Muscle layer of colon (tissue), 2 donors: ENCODE data around the gene ACTN3.

Source experiments
- H3K27ac ChIP-seq: one replicate; pipeline ENCODE4 v1.7.0; 2013; ENCODE audit warnings: low read depth, mild to moderate bottlenecking, low read length, moderate library complexity
- H3K27me3 ChIP-seq, 2 donors: one replicate each; pipeline ENCODE4 v1.7.0; 2013; ENCODE audit warnings: low read length in 2 of 2, mild to moderate bottlenecking in 2 of 2; ENCODE audit not compliant: insufficient read depth in 2 of 2, control insufficient read depth in 1 of 2
- H3K36me3 ChIP-seq: one replicate; pipeline ENCODE4 v1.7.0; 2013; ENCODE audit warnings: mild to moderate bottlenecking, low read length; ENCODE audit not compliant: insufficient read depth
- H3K4me1 ChIP-seq: one replicate; pipeline ENCODE4 v1.7.0; 2013; ENCODE audit warnings: mild to moderate bottlenecking, low read length; ENCODE audit not compliant: insufficient read depth
- H3K4me3 ChIP-seq, 2 donors: one replicate each; pipeline ENCODE4 v1.7.0; 2013; ENCODE audit warnings: low read length in 2 of 2, low read depth in 1 of 2, mild to moderate bottlenecking in 1 of 2, moderate library complexity in 1 of 2
- H3K9ac ChIP-seq: one replicate; pipeline ENCODE4 v1.7.0; 2013; ENCODE audit warnings: low read length
- H3K9me3 ChIP-seq: one replicate; pipeline ENCODE4 v1.7.0; 2013; ENCODE audit warnings: mild to moderate bottlenecking, low read length
- donor health status: abdominal sarcoma.
- donor health status: Adenocarcinoma of cecum.

Gene ACTN3

DNA sequence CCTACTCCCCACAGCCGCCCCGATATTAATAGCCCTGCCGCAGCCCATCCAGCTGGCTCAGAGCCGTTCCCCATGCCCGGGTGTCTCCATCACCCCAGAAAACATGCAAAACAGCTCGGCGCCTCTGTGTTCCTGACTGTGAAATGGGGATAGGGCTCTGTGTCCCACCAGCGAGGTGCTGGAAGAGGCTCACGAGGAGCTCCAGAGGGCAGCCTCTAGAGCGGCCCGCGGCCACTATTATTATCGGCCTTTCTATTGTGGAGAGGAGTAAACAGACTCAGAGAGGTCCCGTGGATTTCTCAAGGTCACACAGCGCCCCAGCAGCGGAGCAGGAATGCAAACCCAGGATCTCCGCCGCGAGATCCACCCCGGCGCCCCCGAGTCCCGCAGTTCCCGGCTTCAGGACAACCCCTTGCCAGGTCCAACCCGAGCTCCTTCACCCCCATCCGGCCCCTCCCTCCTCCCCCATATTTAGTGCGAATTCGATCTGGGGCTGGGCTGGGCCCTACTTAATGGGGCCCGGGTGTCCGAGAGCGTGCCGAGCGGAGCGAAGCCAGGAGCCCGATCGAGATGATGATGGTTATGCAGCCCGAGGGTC, at the start of gene ACTN3:
ACTN3 (plus strand) TSS at position 536 of the 598 bp plus-strand sequence; CDS start at position 571, 35 bp downstream.
- Histone ChIP-seq H3K9ac (peak within 1 kb of the TSS; percentile 22), H3K27me3 (no peaks in the 10 kb centered on the region), H3K4me1 (peaks cover 16% of the 10 kb centered on the region), H3K36me3 (peaks cover 11% of the 10 kb centered on the region), H3K4me3 (peak within 1 kb of the TSS; percentile 62 to 72), H3K27ac (peak within 1 kb of the TSS; percentile 74), H3K9me3 (no peaks in the 10 kb centered on the region)

DNA sequence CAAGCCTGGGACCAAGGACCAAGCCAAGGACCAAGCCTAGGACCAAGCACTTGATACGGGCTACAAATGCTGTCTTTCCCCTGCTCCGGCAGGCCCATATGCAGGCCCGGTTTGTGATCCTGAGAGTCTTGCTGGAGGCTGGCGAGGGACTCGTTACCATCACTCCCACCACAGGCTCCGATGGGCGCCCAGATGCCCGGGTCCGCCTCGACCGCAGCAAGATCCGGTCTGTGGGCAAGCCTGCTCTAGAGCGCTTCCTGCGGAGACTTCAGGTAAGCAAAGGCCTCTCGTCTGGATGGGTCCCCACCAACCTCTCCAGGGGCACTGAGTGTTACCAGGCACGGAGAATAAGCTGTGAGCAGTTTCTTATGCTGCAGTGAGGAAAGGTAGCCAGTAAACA, 49.5 kb upstream of the ACTN3 start:
- peaks cover 9% of the 10 kb centered on the region for H3K36me3 ChIP-seq
- H3K9me3 ChIP-seq = no peaks in the 10 kb centered on the region
- H3K27me3 ChIP-seq = no peaks in the 10 kb centered on the region
- H3K4me3 ChIP-seq = no peak overlapping the region
- H3K27ac ChIP-seq = no peak overlapping the region
- no peaks in the 10 kb centered on the region for H3K4me1 ChIP-seq
- H3K9ac ChIP-seq = no peak overlapping the region

DNA sequence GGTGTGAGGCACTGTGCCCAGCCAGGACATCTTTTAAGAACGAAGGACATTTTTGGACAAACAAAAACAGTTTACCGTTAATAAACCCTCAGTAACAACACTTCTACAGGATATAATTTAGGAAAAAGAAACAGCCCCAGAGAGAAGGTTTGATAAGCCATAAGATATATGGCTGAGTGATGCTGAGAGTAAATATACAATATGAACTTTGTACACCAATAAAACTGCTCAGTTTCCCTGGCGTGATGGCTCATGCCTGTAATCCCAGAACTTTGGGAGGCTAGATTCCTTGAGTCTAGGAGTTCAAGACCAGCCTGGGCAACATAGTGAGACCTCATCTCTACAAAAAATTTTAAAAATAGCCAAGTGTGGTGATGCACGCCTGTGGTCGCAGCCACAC, 48.2 kb upstream of the ACTN3 start:
- no peak overlapping the region for H3K27ac ChIP-seq
- no peaks in the 10 kb centered on the region for H3K27me3 ChIP-seq
- H3K9ac ChIP-seq = no peak overlapping the region
- H3K4me3 ChIP-seq = no peak overlapping the region
- H3K4me1 ChIP-seq = no peaks in the 10 kb centered on the region
- H3K36me3 ChIP-seq = no peaks in the 10 kb centered on the region
- H3K9me3 ChIP-seq = no peaks in the 10 kb centered on the region

DNA sequence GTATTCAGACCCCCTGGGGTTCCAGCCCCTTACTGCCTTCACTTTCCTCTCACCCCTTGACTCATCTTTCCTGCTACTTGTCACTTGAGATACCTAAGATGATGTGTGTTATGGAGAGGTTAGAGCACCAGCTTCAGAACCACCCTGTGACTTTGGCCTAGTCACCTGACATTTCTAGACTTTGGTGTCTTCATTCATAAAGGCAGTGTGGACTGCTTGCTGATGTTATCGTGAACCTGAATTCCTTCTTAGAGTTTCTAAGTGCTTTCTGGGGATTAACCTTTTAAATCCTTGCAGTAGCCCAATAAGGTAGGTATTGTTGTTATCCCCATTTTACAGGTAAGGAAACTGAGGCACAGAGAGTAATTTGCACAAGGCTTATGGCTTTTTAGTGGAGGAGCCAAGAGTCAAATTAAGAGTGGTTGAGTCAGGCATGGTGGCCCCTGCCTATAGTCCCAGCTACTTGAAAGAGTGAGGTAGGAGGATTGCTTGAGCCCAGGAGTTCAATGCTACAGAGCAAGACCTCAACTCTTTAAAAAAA, 41.4 kb upstream of the ACTN3 start:
- H3K9ac ChIP-seq = no peak overlapping the region
- H3K36me3 ChIP-seq = no peaks in the 10 kb centered on the region
- no peaks in the 10 kb centered on the region for H3K27me3 ChIP-seq
- H3K27ac ChIP-seq = no peak overlapping the region
- H3K4me3 ChIP-seq = no peak overlapping the region
- H3K9me3 ChIP-seq = no peaks in the 10 kb centered on the region
- peaks cover 4% of the 10 kb centered on the region for H3K4me1 ChIP-seq

DNA sequence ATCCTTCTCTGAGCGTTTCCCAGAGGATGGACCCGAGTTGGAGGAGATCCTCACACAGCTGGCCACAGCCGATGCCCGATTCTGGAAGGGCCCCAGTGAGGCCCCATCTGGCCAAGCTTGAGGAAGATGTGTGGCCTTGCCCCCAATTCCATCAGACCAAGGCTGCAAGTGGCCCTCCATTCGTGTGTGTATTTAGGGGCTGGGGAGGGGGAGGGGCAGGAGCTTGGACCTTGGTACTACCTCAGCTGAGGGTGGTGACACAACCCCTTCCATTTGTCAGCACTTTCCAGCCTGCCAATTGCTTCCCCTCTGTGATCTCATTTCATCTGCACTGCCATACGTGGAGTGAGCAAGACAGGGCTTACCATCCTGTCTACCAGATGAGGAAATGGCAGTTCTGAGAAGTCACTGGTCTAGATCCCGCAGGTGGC, 37.6 kb upstream of the ACTN3 start:
- Histone ChIP-seq H3K36me3 (peaks cover 8% of the 10 kb centered on the region), H3K27me3 (no peaks in the 10 kb centered on the region), H3K4me3 (no peak overlapping the region), H3K4me1 (peaks cover 13% of the 10 kb centered on the region), H3K27ac (no peak overlapping the region), H3K9ac (no peak overlapping the region), H3K9me3 (no peaks in the 10 kb centered on the region)

DNA sequence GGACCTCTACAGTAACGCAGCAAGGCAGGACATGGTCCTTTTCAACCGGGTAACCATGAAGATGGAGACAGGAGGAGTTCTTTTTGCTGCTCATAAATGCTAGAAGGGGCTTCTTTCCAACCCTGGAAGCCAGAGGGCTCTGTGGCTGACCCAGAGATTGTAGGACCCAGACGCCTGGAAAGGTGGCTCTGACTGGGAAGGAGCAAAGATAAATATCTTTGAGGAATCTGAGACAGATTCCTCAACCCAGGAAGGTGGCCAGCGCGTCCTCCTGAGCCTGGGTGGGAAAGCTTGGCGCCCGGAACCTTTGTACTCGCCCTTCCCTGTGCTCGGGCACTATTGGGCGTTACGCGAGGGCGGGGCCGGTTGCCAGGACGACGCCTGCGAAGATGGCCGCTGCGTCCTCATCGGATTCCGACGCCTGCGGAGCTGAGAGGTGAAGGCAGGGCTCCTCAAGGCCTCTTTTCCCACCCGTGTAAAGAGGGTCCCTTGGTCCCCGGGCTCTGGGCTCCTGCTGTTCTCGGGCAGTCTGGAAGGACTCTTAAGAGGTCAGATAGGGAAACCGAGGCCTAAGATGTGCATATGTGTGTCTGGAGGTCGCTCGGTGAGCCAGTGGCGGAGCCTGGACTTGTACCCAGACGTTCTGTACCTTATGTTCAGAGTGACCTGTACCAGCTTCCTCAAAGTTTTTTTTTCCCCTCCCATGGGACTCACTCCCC, 36.3 kb upstream of the ACTN3 start, which contains the start of gene BBS1:
BBS1 (plus strand) TSS at position 365 of the 719 bp plus-strand sequence; CDS start at position 390, 25 bp downstream.
- Histone ChIP-seq H3K36me3 (peaks cover 8% of the 10 kb centered on the region), H3K27me3 (no peaks in the 10 kb centered on the region), H3K27ac (peak within 1 kb of the TSS; percentile 70), H3K4me1 (peaks cover 13% of the 10 kb centered on the region), H3K9me3 (no peaks in the 10 kb centered on the region), H3K4me3 (peak within 1 kb of the TSS; percentile 47 to 96), H3K9ac (peak within 1 kb of the TSS; percentile 76)

DNA sequence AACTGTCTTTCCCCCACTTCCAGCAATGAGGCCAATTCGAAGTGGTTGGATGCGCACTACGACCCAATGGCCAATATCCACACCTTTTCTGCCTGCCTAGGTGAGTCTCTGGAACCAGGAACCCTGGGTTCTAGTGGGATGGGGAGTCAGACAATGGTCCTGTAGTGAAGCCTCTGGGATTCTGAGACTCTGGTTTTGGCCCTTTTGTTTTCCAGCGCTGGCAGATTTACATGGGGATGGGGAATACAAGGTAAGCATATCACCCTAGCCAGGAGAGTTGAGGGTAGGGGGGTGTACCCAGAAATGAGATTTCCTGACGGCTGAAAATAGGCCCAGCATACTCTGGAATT, 35.7 kb upstream of the ACTN3 start:
- Histone ChIP-seq H3K27me3 (no peaks in the 10 kb centered on the region), H3K36me3 (peaks cover 8% of the 10 kb centered on the region), H3K9me3 (no peaks in the 10 kb centered on the region), H3K9ac (peak overlapping the region; percentile 76), H3K27ac (peak overlapping the region; percentile 70), H3K4me1 (peaks cover 13% of the 10 kb centered on the region), H3K4me3 (peak overlapping the region; percentile 47 to 96)

DNA sequence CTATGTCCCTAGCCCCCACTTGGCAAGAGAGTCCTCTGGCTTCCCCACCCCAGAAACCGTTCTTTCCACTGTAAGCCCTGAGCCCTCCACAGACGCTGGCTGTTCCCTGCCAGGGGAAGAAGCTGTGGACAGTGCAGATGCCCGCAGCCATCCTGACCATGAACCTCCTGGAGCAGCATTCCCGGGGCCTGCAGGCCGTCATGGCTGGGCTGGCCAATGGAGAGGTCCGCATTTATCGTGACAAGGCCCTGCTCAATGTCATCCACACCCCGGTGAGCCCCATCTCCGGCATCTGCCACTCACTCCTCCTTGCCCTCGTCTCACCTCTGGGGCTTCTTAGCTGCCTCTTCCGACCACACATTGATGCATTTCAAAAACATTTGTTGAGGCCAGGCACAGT, 23.1 kb upstream of the ACTN3 start:
- Histone ChIP-seq H3K36me3 (peaks cover 48% of the 10 kb centered on the region), H3K27ac (no peak overlapping the region)

DNA sequence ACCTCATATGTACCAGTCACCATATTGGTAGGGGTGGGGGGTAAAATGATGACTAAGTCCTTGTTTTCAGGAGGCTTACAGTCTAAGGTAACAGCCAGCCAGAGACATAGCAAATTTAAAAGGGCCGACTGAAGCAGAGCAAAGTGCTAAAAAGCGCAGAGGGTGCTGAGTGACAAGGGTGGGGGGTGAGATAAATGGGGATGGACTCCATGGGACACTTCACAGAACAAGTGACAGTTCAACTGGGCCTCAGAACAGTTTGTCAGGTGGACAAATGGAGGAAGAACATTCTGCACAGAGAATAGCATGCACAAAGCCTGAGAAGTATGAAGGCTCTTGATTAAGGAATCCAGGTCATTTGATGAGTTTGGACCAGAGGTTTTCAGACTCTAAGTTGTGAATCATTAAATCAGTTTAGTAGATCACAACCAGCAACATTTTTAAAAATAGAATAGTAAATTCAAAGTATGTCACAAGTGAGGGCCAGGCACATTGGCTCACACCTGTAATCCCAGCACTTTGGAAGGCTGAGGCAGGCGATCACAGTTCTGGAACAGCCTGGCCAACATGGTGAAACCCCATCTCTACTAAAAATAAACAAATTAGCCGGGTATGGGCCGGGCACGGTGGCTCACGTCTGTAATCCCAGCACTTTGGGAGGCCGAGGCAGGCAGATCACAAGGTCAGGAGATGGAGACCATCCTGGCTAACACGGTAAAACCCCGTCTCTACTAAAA, 22.2 kb upstream of the ACTN3 start:
- Histone ChIP-seq H3K27me3 (no peaks in the 10 kb centered on the region), H3K4me1 (no peaks in the 10 kb centered on the region), H3K4me3 (no peak overlapping the region), H3K9ac (no peak overlapping the region), H3K9me3 (no peaks in the 10 kb centered on the region), H3K27ac (no peak overlapping the region), H3K36me3 (peaks cover 44% of the 10 kb centered on the region)

More for the DNA sequence above, 23.1 kb upstream of the ACTN3 start:
- no peaks in the 10 kb centered on the region for H3K4me1 ChIP-seq
- H3K9me3 ChIP-seq = no peaks in the 10 kb centered on the region
- H3K4me3 ChIP-seq = no peak overlapping the region
- no peaks in the 10 kb centered on the region for H3K27me3 ChIP-seq
- no peak overlapping the region for H3K9ac ChIP-seq

DNA sequence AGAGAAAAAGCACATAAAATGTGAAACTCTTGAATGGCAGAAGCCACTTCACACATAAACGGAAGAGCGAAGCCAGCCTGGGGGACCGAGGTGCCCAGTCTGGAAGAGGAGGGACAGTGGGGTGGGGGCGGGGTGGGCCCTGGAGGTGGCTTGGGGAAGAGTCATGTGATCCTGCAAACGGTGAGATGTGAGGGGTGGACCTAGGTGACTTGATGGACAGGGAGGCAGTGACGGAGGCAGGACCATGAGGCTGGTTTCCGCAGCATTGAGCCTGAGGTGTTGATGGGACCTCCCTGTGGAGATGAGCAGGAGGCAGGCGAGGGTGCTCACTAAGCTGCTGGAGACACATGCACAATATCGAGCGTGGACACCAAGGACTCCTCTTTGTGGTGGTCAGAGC, 17.6 kb upstream of the ACTN3 start:
- no peak overlapping the region for H3K4me3 ChIP-seq
- H3K27me3 ChIP-seq = no peaks in the 10 kb centered on the region
- no peak overlapping the region for H3K9ac ChIP-seq
- H3K36me3 ChIP-seq = peaks cover 35% of the 10 kb centered on the region
- no peaks in the 10 kb centered on the region for H3K4me1 ChIP-seq
- no peak overlapping the region for H3K27ac ChIP-seq
- H3K9me3 ChIP-seq = no peaks in the 10 kb centered on the region

DNA sequence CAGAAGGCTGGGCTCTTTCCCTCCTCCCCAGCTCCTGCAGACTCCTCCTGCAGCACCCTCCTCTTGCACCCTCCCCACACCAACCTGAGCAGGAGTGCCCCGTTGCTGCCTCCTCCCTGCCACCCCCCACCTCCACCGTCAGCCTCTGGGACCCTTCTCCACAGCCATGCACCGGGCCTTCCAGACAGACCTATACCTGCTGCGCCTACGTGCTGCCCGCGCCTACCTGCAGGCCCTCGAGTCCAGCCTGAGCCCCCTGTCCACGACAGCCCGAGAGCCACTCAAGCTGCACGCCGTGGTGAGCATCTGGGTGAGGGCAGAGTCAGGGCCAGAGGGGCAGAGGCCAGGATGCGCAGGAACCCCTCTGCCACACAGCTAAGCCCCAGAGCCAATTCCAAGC, 17.0 kb upstream of the ACTN3 start:
- H3K36me3 ChIP-seq = peaks cover 30% of the 10 kb centered on the region
- no peak overlapping the region for H3K27ac ChIP-seq
- no peaks in the 10 kb centered on the region for H3K27me3 ChIP-seq
- H3K9me3 ChIP-seq = no peaks in the 10 kb centered on the region
- H3K4me3 ChIP-seq = no peak overlapping the region
- H3K9ac ChIP-seq = no peak overlapping the region
- no peaks in the 10 kb centered on the region for H3K4me1 ChIP-seq
